H9 (cell line): ENCODE measurements around the gene TBC1D22A. TPM values are rescaled to one million over a fixed set of nuclear protein-coding genes. Genes with fewer than 3 reads are reported as not detected.

ENCODE experiments used
- DNase-seq: peaks from one replicate; pipeline ENCODE4 v3.0.0-alpha.2; 2017
- H2AFZ ChIP-seq: one replicate; pipeline ENCODE4 v1.6.1; 2013; ENCODE audit warnings: mild to moderate bottlenecking, low read length, control low read depth, moderate library complexity
- H2AK5ac ChIP-seq: 2 replicates; pipeline ENCODE4 v1.6.1; 2013; ENCODE audit warnings: low read length, control low read depth, mixed read lengths; ENCODE audit not compliant: insufficient read length
- H2BK120ac ChIP-seq: one replicate; pipeline ENCODE4 v1.6.1; 2013; ENCODE audit warnings: low read depth, mild to moderate bottlenecking, low read length, control low read depth, inconsistent platforms; ENCODE audit not compliant: poor library complexity, severe bottlenecking
- H2BK12ac ChIP-seq: 2 replicates; pipeline ENCODE4 v1.6.1; 2013; ENCODE audit warnings: low read length, control low read depth, mixed read lengths, low read depth; ENCODE audit not compliant: insufficient read length
- H2BK15ac ChIP-seq: 2 replicates; pipeline ENCODE4 v1.6.1; 2013; ENCODE audit warnings: low read depth, low read length, control low read depth
- H2BK20ac ChIP-seq: one replicate; pipeline ENCODE4 v1.6.1; 2013; ENCODE audit warnings: low read depth, mild to moderate bottlenecking, low read length, control low read depth, inconsistent platforms; ENCODE audit not compliant: poor library complexity, severe bottlenecking
- H2BK5ac ChIP-seq: 2 replicates; pipeline ENCODE4 v1.6.1; 2013; ENCODE audit warnings: low read length, control low read depth, mixed read lengths; ENCODE audit not compliant: insufficient read length
- H3K14ac ChIP-seq: 2 replicates; pipeline ENCODE4 v1.6.1; 2013; ENCODE audit warnings: low read length, control low read depth; ENCODE audit not compliant: insufficient read depth
- H3K18ac ChIP-seq: 2 replicates; pipeline ENCODE4 v1.6.1; 2013; ENCODE audit warnings: low read depth, mild to moderate bottlenecking, mixed read lengths, low read length, control low read depth; ENCODE audit not compliant: insufficient read length
- H3K23ac ChIP-seq: 2 replicates; pipeline ENCODE4 v1.6.1; 2013; ENCODE audit warnings: low read length, control low read depth, mixed read lengths, low read depth; ENCODE audit not compliant: insufficient read length
- H3K23me2 ChIP-seq: 2 replicates; pipeline ENCODE4 v1.6.1; 2013; ENCODE audit warnings: low read depth, mild to moderate bottlenecking, mixed read lengths, low read length, control low read depth; ENCODE audit not compliant: insufficient read length, poor library complexity, severe bottlenecking
- H3K27ac ChIP-seq: 2 replicates; pipeline ENCODE4 v1.5.1; 2013; ENCODE audit warnings: low read length, control low read depth, mixed read lengths, low read depth; ENCODE audit not compliant: insufficient read length
- H3K27me3 ChIP-seq: 2 replicates; pipeline ENCODE4 v1.6.1; 2013; ENCODE audit warnings: low read length, control low read depth, inconsistent platforms; ENCODE audit not compliant: insufficient read depth
- H3K4ac ChIP-seq: 2 replicates; pipeline ENCODE4 v1.6.1; 2013; ENCODE audit warnings: low read depth, mild to moderate bottlenecking, control low read depth, inconsistent platforms, low read length, moderate library complexity
- H3K4me1 ChIP-seq: 2 replicates; pipeline ENCODE4 v1.6.1; 2013; ENCODE audit warnings: low read length, control low read depth, inconsistent platforms; ENCODE audit not compliant: insufficient read depth
- H3K4me2 ChIP-seq: 2 replicates; pipeline ENCODE4 v1.6.1; 2013; ENCODE audit warnings: low read length, control low read depth, mixed read lengths; ENCODE audit not compliant: insufficient read length, insufficient read depth
- H3K56ac ChIP-seq: 2 replicates; pipeline ENCODE4 v1.6.1; 2013; ENCODE audit warnings: low read depth, mild to moderate bottlenecking, mixed read lengths, low read length, control low read depth; ENCODE audit not compliant: insufficient read length
- H3K79me1 ChIP-seq: 2 replicates; pipeline ENCODE4 v1.6.1; 2013; ENCODE audit warnings: low read depth, mild to moderate bottlenecking, moderate library complexity, low read length, control low read depth, inconsistent platforms; ENCODE audit not compliant: insufficient read depth, poor library complexity, severe bottlenecking
- H3K79me2 ChIP-seq: 2 replicates; pipeline ENCODE4 v1.6.1; 2013; ENCODE audit warnings: low read length, control low read depth, inconsistent platforms; ENCODE audit not compliant: insufficient read depth
- H3K9ac ChIP-seq: 2 replicates; pipeline ENCODE4 v1.6.1; 2013; ENCODE audit warnings: low read length, control low read depth, mixed read lengths; ENCODE audit not compliant: insufficient read length; ENCODE audit errors: extremely low read depth
- H3K9me3 ChIP-seq: one replicate; pipeline ENCODE4 v1.6.1; 2013; ENCODE audit warnings: low read depth, low read length, inconsistent platforms; ENCODE audit not compliant: control insufficient read depth
- H3T11ph ChIP-seq: one replicate; pipeline ENCODE4 v1.6.1; 2013; ENCODE audit warnings: mild to moderate bottlenecking, low read length, control low read depth, inconsistent platforms
- H4K20me1 ChIP-seq: one replicate; pipeline ENCODE4 v1.6.1; 2013; ENCODE audit not compliant: control insufficient read depth, insufficient read length, insufficient read depth
- H4K5ac ChIP-seq: 2 replicates; pipeline ENCODE4 v1.6.1; 2013; ENCODE audit warnings: low read depth, mild to moderate bottlenecking, mixed read lengths, low read length, control low read depth; ENCODE audit not compliant: insufficient read length
- H4K8ac ChIP-seq: replicated peaks from 2 replicates; pipeline ENCODE4 v1.6.1; 2013; ENCODE audit warnings: low read length, control low read depth, mixed read lengths, low read depth; ENCODE audit not compliant: insufficient read length
- H4K91ac ChIP-seq: 2 replicates; pipeline ENCODE4 v1.6.1; 2013; ENCODE audit warnings: low read depth, mild to moderate bottlenecking, moderate library complexity, mixed read lengths, low read length, control low read depth; ENCODE audit not compliant: insufficient read length
- H3K27ac Mint-ChIP-seq, 3 experiments: 2 replicates in 2 of 3; 3 replicates in 1 of 3; pipeline ENCODE4 v1.8.0; 2020 to 2021; ENCODE audit warnings: mixed read lengths in 3 of 3, mild to moderate bottlenecking in 1 of 3, moderate library complexity in 1 of 3
- H3K27me3 Mint-ChIP-seq: 2 replicates; pipeline ENCODE4 v1.8.0; 2021; ENCODE audit warnings: low read depth, mild to moderate bottlenecking, moderate library complexity, mixed read lengths
- H3K36me3 Mint-ChIP-seq, 3 experiments: 2 replicates in 2 of 3; 3 replicates in 1 of 3; pipeline ENCODE4 v1.8.0; 2020 to 2021; ENCODE audit warnings: low read depth in 3 of 3, mixed read lengths in 3 of 3; ENCODE audit not compliant: insufficient read depth in 1 of 3
- H3K4me1 Mint-ChIP-seq, 2 experiments: 2 replicates each; pipeline ENCODE4 v1.8.0; 2020; ENCODE audit warnings: mixed read lengths in 2 of 2
- H3K4me3 Mint-ChIP-seq, 2 experiments: 2 replicates in 1 of 2; 3 replicates in 1 of 2; pipeline ENCODE4 v1.8.0; 2020 to 2021; ENCODE audit warnings: mild to moderate bottlenecking in 2 of 2, mixed read lengths in 2 of 2, moderate library complexity in 1 of 2
- H3K9me3 Mint-ChIP-seq, 2 experiments: 2 replicates in 1 of 2; 3 replicates in 1 of 2; pipeline ENCODE4 v1.8.0; 2020; ENCODE audit warnings: mild to moderate bottlenecking in 2 of 2, mixed read lengths in 2 of 2, moderate library complexity in 1 of 2
- WGBS: extraction: QIAGEN DNeasy Blood & Tissue Kit; methylation state at CpG from one replicate; pipeline ENCODE4 v1.1.7; 2013; ENCODE audit warnings: missing lambda C conversion rate, low lambda C conversion rate, mixed read lengths; ENCODE audit not compliant: insufficient read length; ENCODE audit errors: extremely low coverage; 5-methylcytosine and 5-hydroxymethylcytosine counted together
- total RNA-seq: library from RNA; stranded (reverse); gene quantifications from 2 replicates; pipeline ENCODE4 v1.2.1, GENCODE V29; 2021
- TF ChIP-seq, protein P1 (sequence below): fragments of 200-600 bp; sonication (generic); conservative IDR thresholded peaks from 3 replicates; pipeline ENCODE4 v1.8.0; 2021; ENCODE audit warnings: antibody characterized with exemption, mild to moderate bottlenecking

TBC1D22A gene
- total RNA-seq, 1 experiment from 2014 or later = 20.8 TPM

DNA sequence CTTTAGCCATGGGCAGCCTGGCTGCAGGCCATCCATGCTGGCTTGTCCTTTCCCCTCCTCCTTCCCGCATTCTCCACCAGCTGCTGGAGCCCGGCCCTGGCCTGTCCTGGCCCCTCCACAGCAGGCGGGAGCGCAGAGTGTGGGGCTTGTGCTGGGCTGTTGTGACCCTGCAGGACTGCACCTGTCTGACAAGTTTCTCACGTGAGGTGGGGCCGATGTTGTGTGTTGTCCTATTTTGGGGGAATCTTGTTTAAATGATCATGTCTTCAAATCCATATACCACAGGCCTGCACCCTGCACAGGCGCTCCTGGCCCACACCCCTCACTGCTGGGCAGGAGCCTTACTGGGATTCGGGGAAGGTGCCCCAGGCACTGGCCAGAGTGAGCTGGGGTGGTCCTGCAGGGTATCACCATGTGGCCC, 30.4 kb downstream of the TBC1D22A start:
- H4K91ac ChIP-seq = no peak overlapping the region
- no peak for DNase-seq
- TF ChIP-seq, protein P1, sequence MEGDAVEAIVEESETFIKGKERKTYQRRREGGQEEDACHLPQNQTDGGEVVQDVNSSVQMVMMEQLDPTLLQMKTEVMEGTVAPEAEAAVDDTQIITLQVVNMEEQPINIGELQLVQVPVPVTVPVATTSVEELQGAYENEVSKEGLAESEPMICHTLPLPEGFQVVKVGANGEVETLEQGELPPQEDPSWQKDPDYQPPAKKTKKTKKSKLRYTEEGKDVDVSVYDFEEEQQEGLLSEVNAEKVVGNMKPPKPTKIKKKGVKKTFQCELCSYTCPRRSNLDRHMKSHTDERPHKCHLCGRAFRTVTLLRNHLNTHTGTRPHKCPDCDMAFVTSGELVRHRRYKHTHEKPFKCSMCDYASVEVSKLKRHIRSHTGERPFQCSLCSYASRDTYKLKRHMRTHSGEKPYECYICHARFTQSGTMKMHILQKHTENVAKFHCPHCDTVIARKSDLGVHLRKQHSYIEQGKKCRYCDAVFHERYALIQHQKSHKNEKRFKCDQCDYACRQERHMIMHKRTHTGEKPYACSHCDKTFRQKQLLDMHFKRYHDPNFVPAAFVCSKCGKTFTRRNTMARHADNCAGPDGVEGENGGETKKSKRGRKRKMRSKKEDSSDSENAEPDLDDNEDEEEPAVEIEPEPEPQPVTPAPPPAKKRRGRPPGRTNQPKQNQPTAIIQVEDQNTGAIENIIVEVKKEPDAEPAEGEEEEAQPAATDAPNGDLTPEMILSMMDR = no peak
- no peaks in the 10 kb centered on the region for H4K20me1 ChIP-seq
- H2BK12ac ChIP-seq = no peak overlapping the region
- Mint-ChIP-seq H3K27me3 (no peaks in the 10 kb centered on the region; the same call in 1 of the 2 replicates), H3K27ac (no peak overlapping the region), H3K9me3 (no peaks in the 10 kb centered on the region), H3K36me3 (peaks cover 0 to 7% (median 6%) of the 10 kb centered on the region in 3 experiments; a peak in 3 of 7 replicates), H3K4me3 (no peak overlapping the region), H3K4me1 (no peaks in the 10 kb centered on the region)
- no peaks in the 10 kb centered on the region for H3K79me2 ChIP-seq
- H2AFZ ChIP-seq = no peak overlapping the region
- no peaks in the 10 kb centered on the region for H3K9me3 ChIP-seq
- no peak overlapping the region for H3T11ph ChIP-seq
- H3K9ac ChIP-seq = no peak overlapping the region
- H2BK15ac ChIP-seq = no peak overlapping the region
- H3K23me2 ChIP-seq = no peaks in the 10 kb centered on the region
- no CpG with 5 or more reads among the region's 8 CpGs for WGBS
- no peaks in the 10 kb centered on the region for H3K27me3 ChIP-seq
- no peak overlapping the region for H2AK5ac ChIP-seq
- no peaks in the 10 kb centered on the region for H3K79me1 ChIP-seq
- H3K23ac ChIP-seq = no peak overlapping the region
- no peak overlapping the region for H2BK20ac ChIP-seq
- H3K56ac ChIP-seq = no peak overlapping the region
- no peak overlapping the region for H3K27ac ChIP-seq
- H2BK5ac ChIP-seq = no peak overlapping the region
- H3K4ac ChIP-seq = no peak overlapping the region
- no peak overlapping the region for H4K5ac ChIP-seq
- no peak overlapping the region for H3K18ac ChIP-seq
- H3K4me1 ChIP-seq = no peaks in the 10 kb centered on the region
- no peak overlapping the region for H3K4me2 ChIP-seq
- H3K14ac ChIP-seq = no peak overlapping the region
- H4K8ac ChIP-seq = no peak overlapping the region
- H2BK120ac ChIP-seq = no peak overlapping the region
